T-cell (primary cell): ENCODE data around the gene LRRC75B. TPM values are rescaled to one million over a fixed set of nuclear protein-coding genes. Genes with fewer than 3 reads are reported as not detected.

Experiments used
- total RNA-seq, 35 experiments: library from RNA in 6 of 35; stranded (reverse) in 6 of 35; fragments of 120-200 nt in 1 of 35; gene quantifications; one replicate each; pipeline versions ENCODE4 v1.2.1 to v1.2.4 and lab custom pipeline; 2013 to 2026

LRRC75B gene
- total RNA-seq, 5 donors from 2014 or later (not counting 1 experiment from before 2014, with no cell fraction given) = 0.47 to 0.72 (median 0.54) TPM; not detected in 2

Other genes with a start within 250 kb of the LRRC75B start
- gene ADORA2A, start 165.5 kb downstream of the LRRC75B start, total RNA-seq = 10 to 100 TPM; 29.1 to 35.1 (median 30.1) TPM
- gene UPB1, start 97.7 kb downstream of the LRRC75B start, total RNA-seq = 1 to 10 TPM in 4 of 5 donors, under 1 TPM in 1; 0.72 to 4.1 (median 1.8) TPM
- 10 to 100 TPM; 51.2 to 81.8 (median 73.0) TPM for gene GUCD1, start 37.9 kb downstream of the LRRC75B start, total RNA-seq
- gene SNRPD3, start 37.1 kb downstream of the LRRC75B start, total RNA-seq = 10 to 100 TPM; 36.5 to 80.2 (median 68.7) TPM
- gene GGT1, start 10.1 kb upstream of the LRRC75B start, total RNA-seq = 10 to 100 TPM; 11.8 to 30.6 (median 19.8) TPM
- not detected for gene PIWIL3, start 181.6 kb upstream of the LRRC75B start, total RNA-seq
- gene SGSM1, start 213.1 kb upstream of the LRRC75B start, total RNA-seq = 1 to 10 TPM in 4 of 5 donors, under 1 TPM in 1; 0.82 to 2.1 (median 1.7) TPM